ENCODE measurements around the gene CPSF4L. TPM values are rescaled to one million over a fixed set of nuclear protein-coding genes. Genes with fewer than 3 reads are reported as not detected.

The CPSF4L gene
- total RNA-seq, 2 donors from 2014 or later, result not detected

DNA sequence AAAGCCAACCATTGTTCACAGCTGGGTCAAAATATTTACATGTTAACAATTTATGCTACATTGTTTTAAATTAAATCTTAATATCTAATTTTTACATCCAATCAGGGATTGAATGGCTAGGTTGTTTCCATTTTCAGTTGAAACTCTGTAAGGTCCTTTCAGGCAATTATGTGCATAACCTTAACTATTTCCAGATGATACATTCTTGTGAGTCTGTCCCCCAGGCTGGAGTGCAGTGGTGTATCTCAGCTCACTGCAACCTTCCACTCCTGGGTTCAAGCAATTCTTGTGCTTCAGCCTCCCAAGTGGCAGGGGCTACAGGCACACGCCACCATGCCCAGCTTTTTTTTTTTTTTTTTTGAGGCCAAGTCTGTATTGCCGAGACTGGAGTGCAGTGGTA is 39.7 kb upstream of the CPSF4L start:
- Histone ChIP-seq H3K9ac (ENCODE audit: low read depth in 2 of 2, low read length in 2 of 2) (no peak overlapping the region), H3K9me3 (no peaks in the 10 kb centered on the region), H3K27me3 (no peaks in the 10 kb centered on the region), H3K27ac (no peak overlapping the region), H3K4me1 (peaks cover 16% of the 10 kb centered on the region), H3K36me3 (no peaks in the 10 kb centered on the region), H3K4me3 (no peak overlapping the region)
- intact Hi-C loops (cut with DNase I), result no loop called here
- TF ChIP-seq, protein P1, sequence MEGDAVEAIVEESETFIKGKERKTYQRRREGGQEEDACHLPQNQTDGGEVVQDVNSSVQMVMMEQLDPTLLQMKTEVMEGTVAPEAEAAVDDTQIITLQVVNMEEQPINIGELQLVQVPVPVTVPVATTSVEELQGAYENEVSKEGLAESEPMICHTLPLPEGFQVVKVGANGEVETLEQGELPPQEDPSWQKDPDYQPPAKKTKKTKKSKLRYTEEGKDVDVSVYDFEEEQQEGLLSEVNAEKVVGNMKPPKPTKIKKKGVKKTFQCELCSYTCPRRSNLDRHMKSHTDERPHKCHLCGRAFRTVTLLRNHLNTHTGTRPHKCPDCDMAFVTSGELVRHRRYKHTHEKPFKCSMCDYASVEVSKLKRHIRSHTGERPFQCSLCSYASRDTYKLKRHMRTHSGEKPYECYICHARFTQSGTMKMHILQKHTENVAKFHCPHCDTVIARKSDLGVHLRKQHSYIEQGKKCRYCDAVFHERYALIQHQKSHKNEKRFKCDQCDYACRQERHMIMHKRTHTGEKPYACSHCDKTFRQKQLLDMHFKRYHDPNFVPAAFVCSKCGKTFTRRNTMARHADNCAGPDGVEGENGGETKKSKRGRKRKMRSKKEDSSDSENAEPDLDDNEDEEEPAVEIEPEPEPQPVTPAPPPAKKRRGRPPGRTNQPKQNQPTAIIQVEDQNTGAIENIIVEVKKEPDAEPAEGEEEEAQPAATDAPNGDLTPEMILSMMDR (IDR thresholded peaks at IDR 0.05), result no peak
- DNase-seq, result no peak

DNA sequence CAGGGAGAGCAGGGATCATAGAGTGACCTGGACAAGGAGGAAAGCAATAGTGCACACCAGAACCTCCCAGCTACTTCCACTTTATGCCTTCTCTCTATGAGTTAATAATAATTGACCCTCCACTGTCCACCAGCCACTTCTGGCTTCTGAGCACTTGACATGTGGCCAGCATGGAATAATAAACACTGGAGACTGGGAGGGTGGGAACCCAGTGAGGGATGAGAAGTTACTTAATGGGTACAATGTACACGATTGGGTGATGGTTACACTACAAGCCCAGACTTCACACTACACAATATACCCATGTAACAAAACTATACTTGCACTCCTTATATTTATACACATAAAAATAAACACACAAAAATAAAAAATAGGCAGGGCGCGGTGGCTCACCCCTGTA is 38.7 kb upstream of the CPSF4L start:
- TF ChIP-seq, protein P1 (IDR thresholded peaks at IDR 0.05), result no peak
- Histone ChIP-seq H3K4me3 (no peak overlapping the region), H3K27me3 (no peaks in the 10 kb centered on the region), H3K9ac (ENCODE audit: low read depth in 2 of 2, low read length in 2 of 2) (no peak overlapping the region), H3K27ac (no peak overlapping the region), H3K4me1 (peaks cover 6% of the 10 kb centered on the region), H3K36me3 (no peaks in the 10 kb centered on the region), H3K9me3 (no peaks in the 10 kb centered on the region)
- no peak for DNase-seq
- intact Hi-C loops (cut with DNase I), result no loop called here

DNA sequence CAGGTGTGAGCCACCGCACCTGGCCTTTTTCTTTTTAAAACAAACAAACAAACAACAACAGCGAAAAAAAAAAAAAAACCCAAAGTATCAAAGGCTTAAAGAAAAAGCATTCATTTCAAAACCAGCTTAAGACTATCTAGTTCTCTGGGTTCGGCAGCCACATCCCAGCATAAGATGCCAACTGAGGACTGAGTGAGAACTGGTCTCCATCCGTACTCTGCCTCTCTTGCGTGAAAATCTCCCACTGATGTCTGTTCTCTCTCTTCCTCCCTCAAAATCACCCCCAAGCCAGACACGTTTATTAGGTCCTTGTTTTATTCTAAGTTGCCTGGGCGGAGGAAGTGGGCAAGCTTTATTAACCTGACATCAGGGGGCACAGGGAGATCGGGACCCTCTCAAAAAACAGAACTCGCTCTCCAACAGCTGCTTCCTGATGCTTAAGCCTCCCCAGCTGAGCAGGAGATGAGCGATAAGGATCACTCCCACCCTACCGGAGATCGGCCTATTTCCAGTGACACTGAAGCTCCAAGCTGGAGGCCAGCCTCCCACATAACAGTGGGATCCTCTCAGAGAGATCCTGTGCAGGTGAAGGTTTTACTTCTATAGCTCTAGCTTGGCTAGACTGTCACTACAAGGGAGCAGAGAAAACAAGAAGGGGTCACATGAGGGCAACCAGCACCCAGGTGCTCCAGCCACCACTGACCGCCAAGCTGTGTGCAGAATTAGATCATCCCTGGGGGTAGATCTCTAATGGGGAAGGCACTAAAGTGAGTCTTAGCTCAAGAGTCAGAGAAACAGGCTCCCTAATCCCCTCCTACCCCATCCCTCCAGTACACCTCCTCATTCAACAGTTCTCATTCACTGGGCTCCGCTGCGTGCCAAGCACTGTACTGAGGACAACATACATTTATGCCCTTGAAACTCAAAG is 36.5 kb upstream of the CPSF4L start:
- Histone ChIP-seq H3K4me3 (no peak overlapping the region), H3K4me1 (no peaks in the 10 kb centered on the region), H3K9me3 (no peaks in the 10 kb centered on the region), H3K36me3 (no peaks in the 10 kb centered on the region), H3K27me3 (no peaks in the 10 kb centered on the region), H3K9ac (ENCODE audit: low read depth in 2 of 2, low read length in 2 of 2) (no peak overlapping the region), H3K27ac (peak overlapping the region; percentile 18)
- intact Hi-C loops (cut with DNase I), result no loop called here
- DNase-seq, result no peak
- TF ChIP-seq, protein P1 (IDR thresholded peaks at IDR 0.05), result no peak

DNA sequence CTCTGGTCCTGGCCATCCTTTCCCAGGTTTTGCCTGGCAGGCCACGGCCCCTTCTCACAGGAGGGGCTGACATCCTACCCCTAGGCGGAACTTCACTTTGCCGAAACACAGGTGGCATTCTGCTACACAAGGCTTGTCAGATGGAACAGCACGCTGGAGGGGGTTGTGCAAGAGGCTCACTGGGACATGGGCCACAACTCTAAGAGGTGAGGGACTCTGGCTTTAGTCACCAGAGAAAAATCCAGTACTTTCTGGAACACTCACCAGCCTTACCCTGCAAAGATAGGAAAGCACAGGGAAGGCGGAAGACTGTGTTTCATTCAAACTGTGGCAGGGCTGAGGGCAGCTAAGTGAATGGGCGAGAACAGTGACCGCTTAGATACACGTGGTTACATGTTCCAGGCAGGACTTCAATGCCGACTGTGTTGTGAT is 31.8 kb upstream of the CPSF4L start:
- H3K27me3 ChIP-seq, result no peaks in the 10 kb centered on the region
- H3K4me1 ChIP-seq, result peaks cover 31% of the 10 kb centered on the region
- no peak overlapping the region for H3K27ac ChIP-seq
- intact Hi-C loops (cut with DNase I), result no loop called here
- no peak overlapping the region for H3K4me3 ChIP-seq
- TF ChIP-seq, protein P1 (IDR thresholded peaks at IDR 0.05), result no peak
- no peaks in the 10 kb centered on the region for H3K36me3 ChIP-seq
- no peak for DNase-seq
- H3K9ac ChIP-seq (ENCODE audit: low read depth in 2 of 2, low read length in 2 of 2), result peak overlapping the region in 1 of 2 donors; percentile 65
- no peaks in the 10 kb centered on the region for H3K9me3 ChIP-seq

DNA sequence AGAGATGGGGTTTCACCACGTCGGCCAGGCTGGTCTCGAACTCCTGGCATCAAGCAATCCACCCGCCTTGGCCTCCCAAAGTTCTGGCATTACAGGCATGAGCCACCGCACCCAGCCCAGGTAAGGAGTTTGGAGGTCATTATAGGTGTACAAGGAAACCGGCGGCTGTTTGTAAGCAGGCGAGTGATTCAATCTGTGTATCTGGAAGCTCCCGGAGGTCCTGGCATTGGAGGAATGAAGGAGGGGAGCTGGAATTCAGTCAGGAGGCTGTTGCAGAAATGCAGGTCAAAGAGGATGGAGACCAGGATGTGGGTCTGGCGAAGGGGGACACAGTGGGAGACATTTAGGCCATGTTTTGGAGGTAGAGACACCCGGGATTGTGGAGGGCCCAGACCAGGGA is 31.4 kb upstream of the CPSF4L start:
- Histone ChIP-seq H3K36me3 (no peaks in the 10 kb centered on the region), H3K4me3 (no peak overlapping the region), H3K27me3 (no peaks in the 10 kb centered on the region), H3K27ac (no peak overlapping the region), H3K9ac (ENCODE audit: low read depth in 2 of 2, low read length in 2 of 2) (peak overlapping the region in 1 of 2 donors; percentile 65), H3K4me1 (peaks cover 31% of the 10 kb centered on the region), H3K9me3 (no peaks in the 10 kb centered on the region)
- TF ChIP-seq, protein P1 (IDR thresholded peaks at IDR 0.05), result no peak
- intact Hi-C loops (cut with DNase I), result no loop called here
- no peak for DNase-seq

Data from colonic mucosa (tissue), 4 donors.